ENCODE data around the gene TRAPPC4. TPM values are rescaled to one million over a fixed set of nuclear protein-coding genes. Genes with fewer than 3 reads are reported as not detected.

TRAPPC4 gene
- total and polyA plus RNA-seq, 2 experiments from 2014 or later, result 56.1 to 166 TPM

GRCh38 chr11:119051440-119052162 lies 33.0 kb downstream of the TRAPPC4 start:
- Histone ChIP-seq H3K4me1 (ENCODE audit: low read depth) (peaks cover 5% of the 10 kb centered on the region), H3K4me3 (no peak overlapping the region), H3K9me3 (ENCODE audit: low read depth) (no peaks in the 10 kb centered on the region), H3K36me3 (peaks cover 70% of the 10 kb centered on the region), H3K27me3 (no peaks in the 10 kb centered on the region), H3K27ac (no peak overlapping the region)
- DNase-seq (ENCODE audit: low read depth in 1 of 2, low spot score in 1 of 2), result no peak
- no peak for TF ChIP-seq CTCF (IDR thresholded peaks at IDR 0.05; ENCODE audit: low read depth, low read length)

DNA sequence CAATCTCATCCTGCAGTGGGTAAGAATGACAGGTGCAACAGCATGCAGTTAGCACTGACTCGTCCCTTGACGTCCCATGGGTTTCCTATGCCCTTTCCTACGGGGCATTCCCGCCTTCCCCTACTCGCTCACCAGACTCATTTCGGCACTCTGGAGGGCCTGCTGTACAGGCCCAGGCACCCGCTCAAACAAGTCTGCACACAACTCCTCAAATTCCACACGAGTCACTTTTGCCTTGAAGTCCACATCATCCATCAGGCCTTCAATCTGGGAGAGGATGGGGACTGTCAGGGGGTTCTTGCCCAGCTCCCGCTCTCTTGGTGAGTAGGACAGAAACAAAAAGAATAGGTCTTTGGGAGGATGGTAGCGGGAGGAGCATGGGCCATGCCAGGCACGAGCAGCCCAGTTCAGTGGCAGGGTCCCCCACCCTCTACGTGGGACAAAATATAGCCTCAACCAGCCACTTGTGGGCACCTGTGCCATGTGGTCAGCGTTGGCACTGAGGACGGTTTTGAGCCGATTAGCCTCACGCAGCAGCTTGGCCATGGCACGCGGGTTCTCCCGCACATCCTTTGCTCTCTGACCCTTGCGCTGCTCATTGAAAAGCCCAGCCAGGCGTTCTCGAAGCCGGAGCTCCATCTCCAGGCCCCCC lies 33.7 kb downstream of the TRAPPC4 start:
- DNase-seq (ENCODE audit: low read depth in 1 of 2, low spot score in 1 of 2), result no peak
- H3K36me3 ChIP-seq, result peaks cover 63% of the 10 kb centered on the region
- H3K4me1 ChIP-seq (ENCODE audit: low read depth), result peaks cover 5% of the 10 kb centered on the region
- H3K27me3 ChIP-seq, result no peaks in the 10 kb centered on the region
- TF ChIP-seq CTCF (IDR thresholded peaks at IDR 0.05; ENCODE audit: low read depth, low read length), result no peak
- H3K27ac ChIP-seq, result no peak overlapping the region
- H3K9me3 ChIP-seq (ENCODE audit: low read depth), result no peaks in the 10 kb centered on the region
- H3K4me3 ChIP-seq, result no peak overlapping the region

- TF ChIP-seq CTCF (IDR thresholded peaks at IDR 0.05; ENCODE audit: low read depth, low read length), result no peak
- Histone ChIP-seq H3K27me3 (no peaks in the 10 kb centered on the region), H3K9me3 (ENCODE audit: low read depth) (no peaks in the 10 kb centered on the region), H3K27ac (no peak overlapping the region), H3K4me1 (ENCODE audit: low read depth) (peaks cover 5% of the 10 kb centered on the region), H3K4me3 (no peak overlapping the region), H3K36me3 (peaks cover 49% of the 10 kb centered on the region)
- DNase-seq (ENCODE audit: low read depth in 1 of 2, low spot score in 1 of 2), result no peak
Observed at GRCh38 chr11:119054418-119054817, 35.9 kb downstream of the TRAPPC4 start.

GRCh38 chr11:119055901-119056300 lies 37.3 kb downstream of the TRAPPC4 start:
- no peaks in the 10 kb centered on the region for H3K9me3 ChIP-seq (ENCODE audit: low read depth)
- H3K27ac ChIP-seq, result peak overlapping the region; percentile 95
- TF ChIP-seq CTCF (IDR thresholded peaks at IDR 0.05; ENCODE audit: low read depth, low read length), result no peak
- H3K36me3 ChIP-seq, result peaks cover 36% of the 10 kb centered on the region
- H3K4me1 ChIP-seq (ENCODE audit: low read depth), result peaks cover 5% of the 10 kb centered on the region
- peak overlapping the region; percentile 99 for H3K4me3 ChIP-seq
- H3K27me3 ChIP-seq, result no peaks in the 10 kb centered on the region
- peak in 1 of 2 donors; percentile 25 for DNase-seq (ENCODE audit: low read depth in 1 of 2, low spot score in 1 of 2)

DNA sequence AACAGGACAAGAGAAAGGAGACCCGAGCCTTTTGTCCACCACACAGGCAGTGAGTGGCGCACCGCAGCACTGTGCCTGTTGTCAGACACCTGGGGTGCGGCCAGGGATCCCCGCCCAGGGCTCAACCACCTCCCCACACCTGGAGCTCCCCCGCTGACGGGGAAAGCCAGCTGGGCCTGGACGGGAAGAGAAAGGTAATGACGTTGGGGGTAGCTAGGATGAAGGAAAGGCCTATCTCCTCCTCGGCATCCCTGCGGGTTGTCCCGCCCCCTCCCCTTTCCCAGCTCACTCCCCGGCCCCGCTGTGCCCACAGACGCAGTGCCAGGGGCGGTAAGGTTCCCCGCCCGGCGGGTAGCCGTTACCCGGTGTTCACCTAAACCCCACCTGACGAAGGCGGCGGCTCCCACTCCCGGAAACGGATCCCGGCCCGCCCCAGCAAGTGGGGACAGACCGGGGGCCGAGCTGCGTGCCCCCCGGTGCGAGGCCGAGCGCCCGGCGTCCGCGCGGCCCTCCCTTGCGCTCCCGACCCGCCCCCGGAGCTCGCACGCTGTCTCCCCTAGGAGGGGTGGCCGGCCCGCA lies 37.9 kb downstream of the TRAPPC4 start:
- Histone ChIP-seq H3K27ac (peak overlapping the region; percentile 95), H3K27me3 (no peaks in the 10 kb centered on the region), H3K4me1 (ENCODE audit: low read depth) (peaks cover 5% of the 10 kb centered on the region), H3K9me3 (ENCODE audit: low read depth) (no peaks in the 10 kb centered on the region), H3K4me3 (peak overlapping the region; percentile 99), H3K36me3 (peaks cover 31% of the 10 kb centered on the region)
- DNase-seq (ENCODE audit: low read depth in 1 of 2, low spot score in 1 of 2), result peak; percentile 3 to 38
- TF ChIP-seq CTCF (IDR thresholded peaks at IDR 0.05; ENCODE audit: low read depth, low read length), result no peak

All from cardiac muscle cell (in vitro differentiated cells and primary cell).